HepG2 (cell line): Measurements from ENCODE around the gene KDM7A. TPM values are rescaled to one million over a fixed set of nuclear protein-coding genes. Genes with fewer than 3 reads are reported as not detected.

Source experiments
- ATRX ChIP-seq: sonication (generic); formaldehyde crosslinking; IDR thresholded peaks from 2 replicates; pipeline ENCODE4 v1.4.0; 2020; ENCODE audit warnings: missing genetic modification reagents, borderline replicate concordance
- HOXA9 ChIP-seq: sonication (generic); formaldehyde crosslinking; IDR thresholded peaks from 2 replicates; pipeline ENCODE4 v1.8.1; 2022; ENCODE audit warnings: missing genetic modification reagents, mild to moderate bottlenecking, moderate library complexity, borderline replicate concordance
- MIER2 ChIP-seq: IDR thresholded peaks from 2 replicates; pipeline ENCODE4 v1.6.1; 2016; ENCODE audit warnings: missing biosample characterization, missing genetic modification reagents
- PAF1 ChIP-seq: IDR thresholded peaks from 2 replicates; pipeline ENCODE4 v1.6.1; 2016; ENCODE audit warnings: missing genetic modification reagents, missing compliant biosample characterization
- POGZ ChIP-seq: sonication (generic); formaldehyde crosslinking; IDR thresholded peaks from 2 replicates; pipeline ENCODE4 v1.4.0; 2020; ENCODE audit warnings: mild to moderate bottlenecking, missing genetic modification reagents
- RFX1 ChIP-seq: fragments of 450-650 bp; IDR thresholded peaks from 2 replicates; pipeline ENCODE4 v1.6.1; 2017
- RFX3 ChIP-seq: IDR thresholded peaks from 2 replicates; pipeline ENCODE4 v1.6.1; 2016; ENCODE audit warnings: missing biosample characterization, missing genetic modification reagents
- RNF2 ChIP-seq: fragments of 450-650 bp; conservative IDR thresholded peaks from 2 replicates; pipeline ENCODE4 v1.6.1; 2016; ENCODE audit warnings: low read depth
- TARDBP ChIP-seq: sonication (generic); formaldehyde crosslinking; IDR thresholded peaks from 2 replicates; pipeline ENCODE4 v1.8.0; 2022; ENCODE audit warnings: mild to moderate bottlenecking, missing genetic modification reagents
- ZNF235 ChIP-seq: sonication (generic); formaldehyde crosslinking; IDR thresholded peaks from 2 replicates; pipeline ENCODE4 v1.8.1; 2023; ENCODE audit warnings: mild to moderate bottlenecking, missing genetic modification reagents, borderline replicate concordance
- ZNF292 ChIP-seq: sonication (generic); formaldehyde crosslinking; IDR thresholded peaks from 2 replicates; pipeline ENCODE4 v1.8.1; 2022; ENCODE audit warnings: mild to moderate bottlenecking, low read depth, missing genetic modification reagents, borderline replicate concordance
- ZNF451 ChIP-seq: sonication (generic); formaldehyde crosslinking; IDR thresholded peaks from 2 replicates; pipeline ENCODE4 v1.5.0; 2020; ENCODE audit warnings: mild to moderate bottlenecking, missing genetic modification reagents
- ZNF543 ChIP-seq: sonication (generic); formaldehyde crosslinking; IDR thresholded peaks from 2 replicates; pipeline ENCODE4 v1.4.0; 2020; ENCODE audit warnings: mild to moderate bottlenecking, missing genetic modification reagents
- ZNF557 ChIP-seq: sonication (generic); formaldehyde crosslinking; IDR thresholded peaks from 2 replicates; pipeline ENCODE4 v1.4.0; 2020; ENCODE audit warnings: missing genetic modification reagents
- ZNF660 ChIP-seq: sonication (generic); formaldehyde crosslinking; IDR thresholded peaks from 2 replicates; pipeline ENCODE4 v1.5.1; 2020; ENCODE audit warnings: mild to moderate bottlenecking, low read depth, missing genetic modification reagents, borderline replicate concordance
- ZNF773 ChIP-seq: sonication (generic); formaldehyde crosslinking; IDR thresholded peaks from 2 replicates; pipeline ENCODE4 v1.4.0; 2020; ENCODE audit warnings: missing genetic modification reagents, borderline replicate concordance
- polyA plus RNA-seq, 8 experiments: library from polyadenylated mRNA; depleted of rRNA in 3 of 8; stranded (reverse) in 7 of 8; unstranded in 1 of 8; fragments of >200 nt; fragmentation: Illumina TruSeq in 4 of 8; extraction: Trizol in 4 of 8; gene quantifications; 2 replicates each; pipeline versions ENCODE4 v1.2.1 to v1.2.3, GENCODE V29; 2011 to 2016; ENCODE audit warnings: low read depth in 4 of 8, missing spikeins in 1 of 8, mixed read lengths in 1 of 8; ENCODE audit not compliant: insufficient read depth in 1 of 8
- total RNA-seq, 5 experiments: library from RNA; depleted of rRNA; stranded (reverse); fragments of >200 nt; fragmentation: Illumina TruSeq; extraction: Trizol; gene quantifications; 2 replicates each; pipeline ENCODE4 v1.2.3, GENCODE V29; 2016; ENCODE audit warnings: low read depth in 1 of 5
- TF ChIP-seq, protein P1 (sequence below): sonication (generic); formaldehyde crosslinking; IDR thresholded peaks from 2 replicates; pipeline ENCODE4 v1.5.0; 2020; ENCODE audit warnings: missing genetic modification reagents
- TF ChIP-seq, protein P2 (sequence below): sonication (generic); formaldehyde crosslinking; IDR thresholded peaks from 2 replicates; pipeline ENCODE4 v1.5.1; 2020; ENCODE audit warnings: missing genetic modification reagents, mild to moderate bottlenecking, borderline replicate concordance
- TF ChIP-seq, protein P3 (sequence below): sonication (generic); formaldehyde crosslinking; IDR thresholded peaks from 2 replicates; pipeline ENCODE4 v1.4.0; 2020; ENCODE audit warnings: mild to moderate bottlenecking, missing genetic modification reagents
- TF ChIP-seq, protein P4 (sequence below): sonication (generic); formaldehyde crosslinking; IDR thresholded peaks from 2 replicates; pipeline ENCODE4 v1.5.0; 2020; ENCODE audit warnings: mild to moderate bottlenecking, missing genetic modification reagents
- TF ChIP-seq, protein P5 (sequence below): sonication (generic); formaldehyde crosslinking; IDR thresholded peaks from 2 replicates; pipeline ENCODE4 v1.5.0; 2020; ENCODE audit warnings: missing genetic modification reagents

Gene KDM7A
- total and polyA plus RNA-seq, 2 of the 13 experiments (the other 11 are each of a cell fraction or from before 2014, with no cell fraction given): 10.8 to 16.8 TPM

DNA sequence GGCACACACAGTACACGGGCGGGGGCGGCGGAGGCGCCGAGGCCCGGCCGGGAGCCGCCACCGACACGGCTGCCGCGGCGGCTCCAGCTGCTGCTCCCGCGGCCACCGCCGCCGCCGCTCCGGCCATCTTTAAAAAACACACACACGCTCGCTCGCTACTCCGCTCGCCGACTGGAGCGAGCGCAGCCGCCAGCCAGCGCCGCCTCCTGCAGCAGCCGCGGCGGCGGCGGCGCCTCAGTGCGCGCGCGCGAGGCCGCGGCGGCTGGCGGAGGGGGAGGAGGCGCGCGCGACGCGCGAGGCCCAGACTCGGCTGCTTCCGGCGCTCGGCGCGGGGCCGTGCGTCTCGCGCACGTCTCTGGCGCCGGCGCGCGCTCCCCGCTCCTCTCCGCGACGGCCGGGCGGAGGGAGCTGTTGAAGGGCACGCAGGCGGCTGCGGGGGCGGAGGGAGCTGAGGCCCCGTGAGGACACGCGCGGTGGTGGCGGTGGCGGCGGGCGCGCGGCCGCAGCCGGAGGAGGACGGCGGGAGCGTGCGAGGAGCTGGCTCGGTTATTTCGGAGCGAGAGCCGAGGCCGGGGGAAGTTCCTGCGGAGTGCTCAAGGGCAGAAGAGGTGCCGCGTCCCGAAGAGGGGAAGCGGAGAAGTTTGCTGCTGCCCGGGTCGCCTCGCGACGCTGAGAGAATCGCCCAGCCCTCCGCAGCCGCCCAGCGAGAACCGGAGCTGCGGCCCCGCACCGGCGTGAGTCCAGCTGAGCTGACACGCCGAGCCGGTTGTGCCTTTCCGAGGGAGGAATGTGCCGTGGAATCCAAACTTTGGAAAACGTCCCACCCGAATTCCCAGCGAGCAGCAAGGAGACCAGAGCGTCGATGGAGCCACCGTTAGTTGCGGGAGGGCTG is at the start of gene KDM7A (continued):
- TF ChIP-seq, protein P1, sequence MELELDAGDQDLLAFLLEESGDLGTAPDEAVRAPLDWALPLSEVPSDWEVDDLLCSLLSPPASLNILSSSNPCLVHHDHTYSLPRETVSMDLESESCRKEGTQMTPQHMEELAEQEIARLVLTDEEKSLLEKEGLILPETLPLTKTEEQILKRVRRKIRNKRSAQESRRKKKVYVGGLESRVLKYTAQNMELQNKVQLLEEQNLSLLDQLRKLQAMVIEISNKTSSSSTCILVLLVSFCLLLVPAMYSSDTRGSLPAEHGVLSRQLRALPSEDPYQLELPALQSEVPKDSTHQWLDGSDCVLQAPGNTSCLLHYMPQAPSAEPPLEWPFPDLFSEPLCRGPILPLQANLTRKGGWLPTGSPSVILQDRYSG (CRISPR knock-in tag): no peak; the same call in 1 of the 2 replicates
- TF ChIP-seq, protein P2, sequence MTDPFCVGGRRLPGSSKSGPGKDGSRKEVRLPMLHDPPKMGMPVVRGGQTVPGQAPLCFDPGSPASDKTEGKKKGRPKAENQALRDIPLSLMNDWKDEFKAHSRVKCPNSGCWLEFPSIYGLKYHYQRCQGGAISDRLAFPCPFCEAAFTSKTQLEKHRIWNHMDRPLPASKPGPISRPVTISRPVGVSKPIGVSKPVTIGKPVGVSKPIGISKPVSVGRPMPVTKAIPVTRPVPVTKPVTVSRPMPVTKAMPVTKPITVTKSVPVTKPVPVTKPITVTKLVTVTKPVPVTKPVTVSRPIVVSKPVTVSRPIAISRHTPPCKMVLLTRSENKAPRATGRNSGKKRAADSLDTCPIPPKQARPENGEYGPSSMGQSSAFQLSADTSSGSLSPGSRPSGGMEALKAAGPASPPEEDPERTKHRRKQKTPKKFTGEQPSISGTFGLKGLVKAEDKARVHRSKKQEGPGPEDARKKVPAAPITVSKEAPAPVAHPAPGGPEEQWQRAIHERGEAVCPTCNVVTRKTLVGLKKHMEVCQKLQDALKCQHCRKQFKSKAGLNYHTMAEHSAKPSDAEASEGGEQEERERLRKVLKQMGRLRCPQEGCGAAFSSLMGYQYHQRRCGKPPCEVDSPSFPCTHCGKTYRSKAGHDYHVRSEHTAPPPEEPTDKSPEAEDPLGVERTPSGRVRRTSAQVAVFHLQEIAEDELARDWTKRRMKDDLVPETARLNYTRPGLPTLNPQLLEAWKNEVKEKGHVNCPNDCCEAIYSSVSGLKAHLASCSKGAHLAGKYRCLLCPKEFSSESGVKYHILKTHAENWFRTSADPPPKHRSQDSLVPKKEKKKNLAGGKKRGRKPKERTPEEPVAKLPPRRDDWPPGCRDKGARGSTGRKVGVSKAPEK (CRISPR knock-in tag): no peak; the same call in 1 of the 2 replicates
- no peak for TF ChIP-seq ZNF557 (CRISPR knock-in tag)
- TF ChIP-seq HOXA9 (CRISPR knock-in tag): no peak
- TF ChIP-seq RFX3 (CRISPR knock-in tag): no peak
- TF ChIP-seq RFX1: no peak
- TF ChIP-seq, protein P3, sequence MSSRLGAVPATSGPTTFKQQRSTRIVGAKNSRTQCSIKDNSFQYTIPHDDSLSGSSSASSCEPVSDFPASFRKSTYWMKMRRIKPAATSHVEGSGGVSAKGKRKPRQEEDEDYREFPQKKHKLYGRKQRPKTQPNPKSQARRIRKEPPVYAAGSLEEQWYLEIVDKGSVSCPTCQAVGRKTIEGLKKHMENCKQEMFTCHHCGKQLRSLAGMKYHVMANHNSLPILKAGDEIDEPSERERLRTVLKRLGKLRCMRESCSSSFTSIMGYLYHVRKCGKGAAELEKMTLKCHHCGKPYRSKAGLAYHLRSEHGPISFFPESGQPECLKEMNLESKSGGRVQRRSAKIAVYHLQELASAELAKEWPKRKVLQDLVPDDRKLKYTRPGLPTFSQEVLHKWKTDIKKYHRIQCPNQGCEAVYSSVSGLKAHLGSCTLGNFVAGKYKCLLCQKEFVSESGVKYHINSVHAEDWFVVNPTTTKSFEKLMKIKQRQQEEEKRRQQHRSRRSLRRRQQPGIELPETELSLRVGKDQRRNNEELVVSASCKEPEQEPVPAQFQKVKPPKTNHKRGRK: no peak; the same call in 1 of the 2 replicates
- TF ChIP-seq, protein P4, sequence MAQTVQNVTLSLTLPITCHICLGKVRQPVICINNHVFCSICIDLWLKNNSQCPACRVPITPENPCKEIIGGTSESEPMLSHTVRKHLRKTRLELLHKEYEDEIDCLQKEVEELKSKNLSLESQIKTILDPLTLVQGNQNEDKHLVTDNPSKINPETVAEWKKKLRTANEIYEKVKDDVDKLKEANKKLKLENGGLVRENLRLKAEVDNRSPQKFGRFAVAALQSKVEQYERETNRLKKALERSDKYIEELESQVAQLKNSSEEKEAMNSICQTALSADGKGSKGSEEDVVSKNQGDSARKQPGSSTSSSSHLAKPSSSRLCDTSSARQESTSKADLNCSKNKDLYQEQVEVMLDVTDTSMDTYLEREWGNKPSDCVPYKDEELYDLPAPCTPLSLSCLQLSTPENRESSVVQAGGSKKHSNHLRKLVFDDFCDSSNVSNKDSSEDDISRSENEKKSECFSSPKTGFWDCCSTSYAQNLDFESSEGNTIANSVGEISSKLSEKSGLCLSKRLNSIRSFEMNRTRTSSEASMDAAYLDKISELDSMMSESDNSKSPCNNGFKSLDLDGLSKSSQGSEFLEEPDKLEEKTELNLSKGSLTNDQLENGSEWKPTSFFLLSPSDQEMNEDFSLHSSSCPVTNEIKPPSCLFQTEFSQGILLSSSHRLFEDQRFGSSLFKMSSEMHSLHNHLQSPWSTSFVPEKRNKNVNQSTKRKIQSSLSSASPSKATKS (CRISPR knock-in tag): no peak
- TF ChIP-seq ZNF292 (CRISPR knock-in tag): peak; percentile 52; the same call in 1 of the 2 replicates
- TF ChIP-seq, protein P5, sequence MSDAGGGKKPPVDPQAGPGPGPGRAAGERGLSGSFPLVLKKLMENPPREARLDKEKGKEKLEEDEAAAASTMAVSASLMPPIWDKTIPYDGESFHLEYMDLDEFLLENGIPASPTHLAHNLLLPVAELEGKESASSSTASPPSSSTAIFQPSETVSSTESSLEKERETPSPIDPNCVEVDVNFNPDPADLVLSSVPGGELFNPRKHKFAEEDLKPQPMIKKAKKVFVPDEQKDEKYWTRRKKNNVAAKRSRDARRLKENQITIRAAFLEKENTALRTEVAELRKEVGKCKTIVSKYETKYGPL: no peak
- no peak for TF ChIP-seq MIER2
- no peak for TF ChIP-seq ATRX (CRISPR knock-in tag)
- TF ChIP-seq POGZ (CRISPR knock-in tag): peak; percentile 18; the same call in 1 of the 2 replicates
- no peak for TF ChIP-seq ZNF773 (CRISPR knock-in tag)
- peak; percentile 56; the same call in 1 of the 2 replicates for TF ChIP-seq TARDBP (CRISPR knock-in tag)
- peak; percentile 61 for TF ChIP-seq ZNF451 (CRISPR knock-in tag)
- TF ChIP-seq RNF2: no peak; the same call in 1 of the 2 replicates
- TF ChIP-seq PAF1 (CRISPR knock-in tag): no peak
- no peak for TF ChIP-seq ZNF660 (CRISPR knock-in tag)
- peak; percentile 63; the same call in 1 of the 2 replicates for TF ChIP-seq ZNF235 (CRISPR knock-in tag)
- peak; percentile 74; the same call in 1 of the 2 replicates for TF ChIP-seq ZNF543
